Kidney capillary endothelial cell (primary cell): ENCODE data around the gene NF1.
A peak's percentile ranks its signal among the peaks of the same experiment; 100 is the strongest.

Source experiments
- DNase-seq: peaks from one replicate; pipeline ENCODE4 v3.0.0-alpha.2; 2018; ENCODE audit warnings: low spot score

NF1 gene

GRCh38 chr17:31404028-31404949 lies 309.5 kb downstream of the NF1 start:
- DNase-seq, result no peak

GRCh38 chr17:31405890-31406371 lies 311.2 kb downstream of the NF1 start:
- DNase-seq, result no peak

- no peak for DNase-seq
Observed at GRCh38 chr17:31408586-31408985, 313.8 kb downstream of the NF1 start.

GRCh38 chr17:31411707-31412285 lies 317.0 kb downstream of the NF1 start:
- no peak for DNase-seq

- DNase-seq, result no peak
Observed at GRCh38 chr17:31412511-31412910, 317.7 kb downstream of the NF1 start.

- DNase-seq, result no peak
Observed at GRCh38 chr17:31413081-31413799, 318.5 kb downstream of the NF1 start.

- DNase-seq, result peak; percentile 4
Observed at GRCh38 chr17:31413874-31414549, 319.2 kb downstream of the NF1 start.

GRCh38 chr17:31414550-31414918 lies 319.8 kb downstream of the NF1 start:
- no peak for DNase-seq

- no peak for DNase-seq
Observed at GRCh38 chr17:31415004-31415454, 320.3 kb downstream of the NF1 start.

- no peak for DNase-seq
Observed at GRCh38 chr17:31415640-31416502, 321.1 kb downstream of the NF1 start.

- DNase-seq, result no peak
Observed at GRCh38 chr17:31416503-31416923, 321.7 kb downstream of the NF1 start.

GRCh38 chr17:31417051-31417792 lies 322.4 kb downstream of the NF1 start:
- DNase-seq, result no peak

- DNase-seq, result no peak
Observed at GRCh38 chr17:31418773-31419350, 324.1 kb downstream of the NF1 start.

GRCh38 chr17:31422443-31422842 lies 327.7 kb downstream of the NF1 start:
- no peak for DNase-seq

GRCh38 chr17:31424944-31425281 lies 330.1 kb downstream of the NF1 start:
- no peak for DNase-seq

GRCh38 chr17:31425282-31426040 lies 330.7 kb downstream of the NF1 start:
- no peak for DNase-seq
